HG02970 (cell line): ENCODE measurements around the gene SMPX.
"Not testable (repeated sequence)": the region's sequence is repeated elsewhere in the genome, so short reads cannot be mapped to it uniquely, and the experiment has no call there.

ENCODE experiments used
- ATAC-seq: cut with Tn5 transposase; IDR thresholded peaks from one replicate; pipeline ENCODE4 v1.9.1; 2021; ENCODE audit warnings: mild to moderate bottlenecking, moderate library complexity, moderate number of reproducible peaks; ENCODE audit not compliant: unreplicated experiment, low FRiP score

Gene SMPX

DNA sequence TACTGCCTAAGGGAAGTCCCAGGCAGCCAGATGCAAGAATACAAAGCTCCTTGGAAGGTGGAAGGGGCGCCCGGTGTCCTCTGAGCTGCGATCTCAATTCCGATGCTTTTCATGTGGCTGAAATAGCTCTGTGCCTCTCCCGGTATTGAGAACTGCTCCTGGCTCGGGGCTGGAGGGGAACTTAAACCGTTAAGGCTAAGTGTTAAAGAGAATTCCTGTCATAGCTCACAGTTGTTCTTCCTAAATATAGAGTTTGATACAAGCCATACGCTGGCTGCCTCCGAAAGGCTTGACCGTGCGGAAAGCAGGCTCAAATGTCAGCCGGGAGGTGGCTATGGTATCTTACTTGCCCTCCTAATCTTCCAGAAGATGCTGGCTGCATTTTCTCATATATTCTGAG lies at the start of gene SMPX:
Gene SMPX, minus strand, starts transcription at position 157 of the 400 bp plus-strand sequence. CDS start 3,826 bp downstream, outside the sequence.
- no peak for ATAC-seq

DNA sequence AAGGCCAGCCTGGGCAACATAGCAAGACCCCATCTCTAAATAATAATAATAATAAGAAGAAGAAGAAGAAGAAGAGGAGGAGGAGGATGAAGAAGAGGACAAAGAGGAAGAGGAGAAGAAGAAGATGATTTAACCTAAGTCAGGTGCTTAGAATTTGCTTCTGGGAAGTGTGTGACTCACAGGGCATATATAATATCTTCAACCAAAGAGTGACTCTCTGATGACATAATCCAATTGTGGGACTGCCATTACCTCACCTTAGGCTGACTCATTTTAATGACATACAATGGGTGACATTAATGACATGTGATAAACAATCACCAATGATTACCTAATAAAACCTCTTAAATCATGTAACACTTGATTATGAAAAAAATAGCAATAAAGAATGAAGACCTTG lies 48.8 kb upstream of the SMPX start:
- no peak for ATAC-seq

DNA sequence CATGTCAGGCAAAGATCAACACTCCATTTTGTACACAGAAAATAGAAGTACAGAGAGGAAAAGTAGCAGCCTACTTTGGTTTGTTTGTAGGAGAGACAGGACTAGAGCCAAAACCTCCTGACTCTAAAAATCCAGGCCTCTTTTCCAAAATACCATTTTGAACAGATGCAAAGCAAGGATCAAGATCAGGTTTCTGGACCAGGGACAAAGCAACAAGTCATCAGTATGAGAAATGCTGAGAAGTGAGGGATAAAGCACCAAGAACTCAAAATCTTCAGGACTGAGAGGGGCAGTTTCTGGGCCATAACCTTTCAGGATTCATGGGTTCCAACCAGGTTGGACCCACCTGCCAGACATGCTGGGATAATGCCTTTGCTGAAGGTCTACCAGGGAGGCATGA lies 44.9 kb upstream of the SMPX start:
- ATAC-seq: no peak

DNA sequence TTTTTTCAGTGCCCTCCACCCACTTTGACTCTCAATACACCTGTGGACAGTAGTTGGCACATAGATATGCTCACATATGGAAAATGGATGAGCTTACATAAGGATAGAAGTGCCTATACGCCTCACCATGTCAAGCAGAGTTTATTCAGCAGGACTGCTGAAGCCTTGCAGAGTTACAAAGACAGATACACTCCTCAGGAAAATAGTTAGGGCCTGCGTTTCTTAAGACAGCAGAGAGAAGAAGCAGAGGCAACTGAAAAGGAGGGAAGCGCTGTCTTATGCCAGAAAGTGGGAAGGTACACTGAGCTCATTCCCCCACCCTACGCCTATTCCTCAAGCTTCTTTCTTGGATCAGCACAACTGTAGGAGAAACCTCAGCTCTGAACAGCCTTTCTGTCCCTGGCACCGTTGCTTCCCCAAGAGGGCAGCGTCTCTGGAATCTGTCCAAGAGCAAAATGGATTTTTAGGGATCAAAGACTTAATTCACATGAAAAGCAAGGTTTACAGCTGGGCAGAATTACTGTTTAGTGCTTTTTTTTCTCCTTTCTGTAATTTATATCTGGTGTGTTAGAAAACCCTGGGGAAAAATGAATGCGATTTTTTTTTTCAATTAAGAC lies 44.2 kb upstream of the SMPX start:
- ATAC-seq: no peak

DNA sequence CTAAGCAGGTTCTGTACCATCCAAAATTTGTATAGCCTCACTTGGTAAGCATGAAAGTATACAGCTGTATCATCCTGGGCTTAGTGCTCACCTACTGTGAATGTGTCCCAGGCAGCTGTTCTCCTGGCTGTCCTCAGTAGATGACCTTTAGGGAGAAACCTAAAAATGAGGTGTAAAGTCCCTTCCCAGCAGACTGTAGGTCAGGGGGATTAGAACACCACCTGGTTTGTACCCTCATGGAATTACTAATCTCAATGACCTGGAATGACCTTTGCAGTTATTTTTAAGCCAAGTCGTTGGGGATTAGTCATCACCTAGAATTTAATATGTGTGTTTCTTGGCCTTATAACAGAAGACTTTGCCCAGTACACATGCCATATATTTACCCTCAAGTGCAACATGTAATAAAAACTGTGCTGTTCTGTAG lies 42.4 kb upstream of the SMPX start:
- ATAC-seq: no peak

DNA sequence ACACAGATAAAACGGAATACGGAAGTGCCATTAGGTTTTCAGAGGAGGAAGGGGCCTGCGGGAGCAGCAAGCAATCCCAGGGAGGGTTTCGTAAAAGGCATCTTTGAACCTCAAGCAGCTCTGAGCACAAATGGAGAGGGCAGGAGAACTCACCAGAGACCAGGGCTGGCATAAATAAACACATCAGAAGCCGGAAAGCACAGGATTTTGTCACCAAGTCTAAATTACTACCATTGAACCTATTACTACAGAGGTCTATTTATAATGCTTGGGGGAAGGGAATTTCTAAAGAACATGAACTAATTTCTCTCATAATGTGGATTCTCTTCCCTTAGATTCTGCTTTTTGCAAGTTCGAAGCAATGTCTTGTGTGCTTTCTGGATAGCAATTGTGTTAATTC lies 41.9 kb upstream of the SMPX start:
- no peak for ATAC-seq

DNA sequence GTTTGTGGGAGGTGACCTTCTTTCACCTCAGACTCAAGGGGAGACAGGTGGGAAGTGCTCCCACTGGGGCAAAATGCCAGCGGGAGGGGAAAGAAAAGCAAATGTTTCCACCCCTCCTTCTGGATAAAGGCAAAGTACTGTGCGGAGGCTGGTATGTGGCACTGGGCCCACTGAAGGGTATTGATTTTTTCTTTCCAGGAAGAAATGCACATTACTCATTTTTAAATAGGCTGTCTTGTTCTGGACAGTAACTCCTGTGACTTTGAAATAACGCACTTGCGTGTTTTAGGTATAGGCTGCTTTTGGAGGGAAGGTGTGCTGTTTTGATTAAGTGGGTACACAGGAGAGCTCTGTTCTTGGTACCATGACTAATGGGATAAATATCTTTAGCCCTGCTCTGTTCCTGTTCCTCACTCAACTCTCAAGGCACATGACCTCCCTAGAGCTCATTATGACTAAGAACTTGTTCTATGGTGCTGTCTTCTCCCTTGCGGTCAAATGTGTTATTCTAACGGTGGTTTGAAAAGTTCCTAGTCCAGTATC lies 40.8 kb upstream of the SMPX start:
- no peak for ATAC-seq

DNA sequence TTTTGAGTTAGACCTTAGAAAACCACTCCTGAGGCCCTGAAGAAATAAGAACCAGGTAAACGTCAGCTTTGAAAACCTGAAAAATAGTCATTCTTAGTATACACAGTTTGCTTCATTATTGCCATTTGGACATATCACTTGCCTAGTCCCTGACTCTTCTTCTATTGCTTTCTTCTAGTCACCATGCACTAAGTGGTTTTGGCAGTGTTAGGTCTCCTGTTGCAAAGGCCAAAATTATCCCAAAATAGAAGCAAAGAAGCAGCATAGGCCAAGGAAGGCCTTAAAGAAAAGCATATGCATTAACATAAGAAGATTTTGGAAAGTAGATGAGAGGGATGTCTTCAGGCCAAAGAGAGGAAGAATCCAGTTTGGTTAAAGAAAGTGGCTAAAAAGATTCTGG lies 24.1 kb upstream of the SMPX start:
- no peak for ATAC-seq

DNA sequence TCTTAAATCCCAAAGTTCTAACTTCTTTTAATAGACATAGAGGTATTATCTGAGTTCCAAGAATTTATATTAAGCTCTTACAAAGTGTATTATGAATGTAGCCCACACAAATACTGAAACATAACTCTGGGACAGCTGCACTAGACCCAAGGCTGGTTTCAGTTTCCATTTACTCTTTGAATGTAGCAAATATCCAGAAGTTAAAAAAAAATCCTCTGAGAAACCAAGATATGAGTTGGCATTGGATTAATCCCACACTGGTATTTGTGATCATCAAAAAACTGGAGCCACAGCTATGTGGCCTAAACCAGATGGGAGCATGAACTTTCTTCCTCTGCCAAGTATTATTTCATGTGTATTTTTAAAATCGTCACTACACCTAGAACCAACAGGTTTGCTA lies 23.6 kb upstream of the SMPX start:
- peak; percentile 71 for ATAC-seq

DNA sequence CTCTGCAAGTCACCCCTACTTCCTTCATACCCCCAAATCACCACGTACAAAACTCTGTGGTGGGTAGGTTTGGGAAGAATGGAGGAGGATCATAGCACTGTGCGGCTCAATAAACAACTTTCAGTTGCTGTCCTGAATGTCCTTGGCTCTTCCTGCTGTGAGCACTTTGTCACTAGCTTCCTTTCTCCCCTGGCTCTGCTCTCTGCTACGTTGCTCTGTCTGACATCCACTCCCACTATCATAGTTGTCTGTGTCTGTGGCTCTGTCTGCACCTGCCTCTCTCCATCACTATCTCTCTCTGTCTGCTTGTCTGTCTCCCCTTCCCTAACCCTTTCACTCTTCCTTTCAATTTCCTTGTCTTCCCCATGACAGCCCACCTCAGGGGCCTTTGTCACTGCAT lies 21.2 kb upstream of the SMPX start:
- ATAC-seq: no peak

DNA sequence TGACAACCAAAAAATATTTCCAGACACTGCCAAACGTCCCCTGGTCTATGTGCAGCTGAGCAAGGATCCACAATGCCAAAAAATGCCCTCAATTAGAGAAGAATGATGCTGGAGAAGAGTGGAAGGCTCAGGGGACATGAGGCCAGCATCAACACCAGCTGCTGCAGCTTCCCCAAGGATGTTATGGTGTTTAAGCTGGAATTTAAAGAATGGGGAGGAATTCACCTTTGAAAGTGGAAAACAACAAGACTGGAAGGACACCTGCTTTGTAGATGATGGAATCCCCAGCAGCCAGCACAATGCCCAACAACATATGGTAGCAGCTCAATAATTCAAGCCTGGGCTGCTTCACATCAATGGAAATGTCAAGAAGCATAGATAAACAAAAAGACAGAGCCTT lies 20.3 kb upstream of the SMPX start:
- ATAC-seq: no peak

DNA sequence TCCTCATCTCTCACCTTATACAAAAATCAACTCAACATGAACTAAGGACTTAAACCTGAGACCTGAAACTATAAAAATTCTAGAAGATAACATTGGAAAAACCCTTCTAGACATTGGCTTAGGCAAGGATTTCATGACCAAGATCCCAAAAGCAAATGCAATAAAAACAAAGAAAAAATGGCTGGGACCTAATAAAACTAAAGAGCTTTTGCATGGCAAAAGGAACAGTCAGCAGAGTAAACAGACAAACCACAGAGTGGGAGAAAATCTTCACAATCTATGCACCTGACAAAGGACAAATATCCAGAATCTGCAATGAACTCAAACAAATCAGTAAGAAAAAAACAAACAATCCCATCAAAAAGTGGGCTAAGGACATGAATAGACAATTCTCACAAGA lies 17.2 kb upstream of the SMPX start:
- not testable (repeated sequence) for ATAC-seq

DNA sequence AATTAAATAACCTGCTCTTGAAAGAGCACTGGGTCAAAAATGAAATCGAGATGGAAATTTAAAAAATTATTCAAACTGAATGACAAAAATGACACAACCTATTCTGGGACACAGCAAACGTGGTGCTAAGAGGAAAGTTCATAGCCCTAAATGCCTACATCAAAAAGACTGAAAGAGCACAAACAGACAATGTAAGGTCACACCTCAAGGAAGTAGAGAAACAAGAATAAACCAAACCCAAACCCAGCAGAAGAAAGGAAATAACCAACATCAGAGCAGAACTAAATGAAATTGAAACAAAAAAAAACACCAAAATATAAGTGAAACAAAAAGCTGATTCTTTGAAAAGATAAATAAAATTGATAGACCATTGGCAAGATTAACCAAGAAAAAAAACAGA lies 15.1 kb upstream of the SMPX start:
- not testable (repeated sequence) for ATAC-seq

DNA sequence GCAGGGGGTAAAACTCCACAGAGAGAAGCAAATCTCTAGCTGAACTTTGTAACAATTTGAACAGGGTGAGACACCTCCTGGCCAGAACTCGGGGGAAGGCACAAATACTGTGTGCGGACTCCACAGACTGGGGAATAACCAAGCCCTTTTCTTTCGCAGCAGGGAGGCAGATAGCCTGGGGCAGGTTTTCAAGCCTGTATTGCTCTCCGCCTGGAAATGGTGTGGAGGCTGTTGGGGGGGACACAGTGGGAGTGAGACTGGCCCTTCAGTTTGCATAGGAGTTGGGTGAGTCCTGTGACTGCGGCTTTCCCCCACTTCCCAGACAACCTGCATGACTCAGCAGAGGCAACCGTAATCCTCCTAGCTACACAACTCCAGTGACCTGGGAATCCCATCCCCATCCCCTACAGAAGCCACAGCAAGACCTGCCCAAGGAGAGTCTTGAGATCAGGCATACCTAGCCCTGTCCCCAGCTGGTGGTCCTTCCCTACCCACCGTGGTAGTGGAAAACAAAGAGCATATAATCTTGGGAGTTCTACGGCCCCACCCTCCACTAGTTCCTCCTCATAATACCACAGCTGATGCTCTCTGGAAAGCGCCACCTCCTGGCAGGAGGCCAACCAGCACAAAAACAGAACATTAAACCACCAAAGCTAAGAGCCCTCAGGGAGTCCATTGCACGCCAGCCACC lies 12.9 kb upstream of the SMPX start:
- no peak for ATAC-seq

DNA sequence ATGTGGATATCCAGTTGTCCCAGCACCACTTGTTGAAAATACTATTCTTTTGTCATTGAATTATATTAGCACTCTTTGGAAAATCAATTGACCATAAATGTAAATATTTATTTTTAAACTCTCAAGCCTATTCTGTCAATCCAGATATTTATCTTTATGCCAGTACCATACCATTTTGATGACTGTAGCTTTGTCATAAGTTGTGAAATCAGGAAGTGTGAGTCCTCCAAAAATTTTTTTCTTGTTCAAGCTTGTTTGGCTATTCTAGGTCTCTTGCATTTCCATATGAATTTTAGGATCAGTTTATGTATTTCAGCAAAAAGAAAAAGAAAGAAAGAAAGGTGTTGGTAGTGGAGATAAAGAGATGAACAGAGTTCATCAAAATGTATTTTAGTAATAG lies 8.2 kb upstream of the SMPX start:
- no peak for ATAC-seq

DNA sequence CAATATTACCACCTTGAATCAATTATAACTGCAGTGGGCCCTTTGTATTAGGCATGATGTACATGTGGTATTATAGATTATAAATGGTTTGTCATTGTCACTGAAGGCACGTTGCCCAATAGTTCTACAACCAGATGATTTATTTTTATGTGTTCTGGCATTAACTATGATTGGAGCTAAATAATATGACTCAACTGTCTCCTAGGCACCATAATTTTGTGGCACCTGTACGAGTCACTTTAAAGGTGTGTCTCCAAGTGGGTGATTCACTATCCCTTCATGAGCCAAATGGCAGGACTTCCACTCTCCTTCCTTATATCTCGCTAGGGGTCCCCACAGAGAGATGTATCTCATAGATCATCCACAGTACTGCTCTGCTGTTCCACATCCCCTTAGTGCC lies 6.1 kb upstream of the SMPX start:
- ATAC-seq: no peak

DNA sequence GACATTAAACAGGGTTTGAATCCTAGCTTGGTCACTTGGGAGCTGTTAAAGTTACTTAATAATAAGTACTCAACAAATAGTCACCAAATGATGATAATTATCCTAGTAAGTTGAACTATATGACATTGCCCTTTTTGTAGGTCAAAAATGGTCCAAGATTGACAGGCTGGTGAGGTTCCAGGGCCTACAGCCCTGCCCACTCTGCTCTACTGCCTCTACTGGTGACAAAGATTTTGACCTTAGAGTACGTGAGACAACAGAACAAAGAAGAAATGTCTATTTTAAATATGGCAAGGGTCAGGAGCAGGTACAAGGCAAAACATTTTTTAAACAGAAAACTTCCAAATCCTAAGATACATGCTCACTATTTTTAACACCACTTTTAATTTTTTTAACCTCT lies 572 bp upstream of the SMPX start:
- ATAC-seq: no peak

DNA sequence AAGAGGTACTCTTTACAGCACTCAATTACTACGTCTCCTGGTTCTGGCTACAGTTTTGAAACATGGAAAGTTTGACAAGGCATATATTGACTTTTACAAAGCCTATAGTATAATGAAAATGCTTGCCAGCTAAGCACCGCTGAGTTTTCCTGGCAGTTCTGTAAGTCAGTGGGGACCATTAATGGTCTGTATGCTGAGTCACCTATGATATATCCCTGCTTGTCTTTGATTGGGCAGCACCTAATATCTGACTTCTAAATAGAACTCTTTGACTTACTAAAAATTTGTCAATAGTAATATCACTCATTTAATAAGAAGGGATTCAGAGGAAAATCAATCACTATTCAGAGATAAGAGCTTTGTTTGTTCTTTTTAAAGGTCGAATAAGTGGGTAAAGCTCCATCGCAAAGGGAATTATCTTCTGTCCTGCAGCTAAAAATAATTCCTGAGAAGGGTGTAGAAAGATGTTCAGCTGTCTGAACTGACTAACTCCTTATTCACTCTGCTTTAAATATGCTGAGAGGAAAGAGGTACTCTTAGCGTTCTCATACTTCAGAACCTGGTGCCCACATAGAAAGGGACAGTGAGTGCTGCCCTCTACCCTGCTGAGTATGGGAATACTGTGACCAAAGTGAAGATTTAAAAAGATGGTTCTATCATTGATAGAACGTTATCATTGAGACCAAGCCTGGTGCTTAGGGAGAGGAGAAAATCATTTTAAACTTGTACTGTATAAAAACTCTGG lies 959 bp downstream of the SMPX start:
- no peak for ATAC-seq

DNA sequence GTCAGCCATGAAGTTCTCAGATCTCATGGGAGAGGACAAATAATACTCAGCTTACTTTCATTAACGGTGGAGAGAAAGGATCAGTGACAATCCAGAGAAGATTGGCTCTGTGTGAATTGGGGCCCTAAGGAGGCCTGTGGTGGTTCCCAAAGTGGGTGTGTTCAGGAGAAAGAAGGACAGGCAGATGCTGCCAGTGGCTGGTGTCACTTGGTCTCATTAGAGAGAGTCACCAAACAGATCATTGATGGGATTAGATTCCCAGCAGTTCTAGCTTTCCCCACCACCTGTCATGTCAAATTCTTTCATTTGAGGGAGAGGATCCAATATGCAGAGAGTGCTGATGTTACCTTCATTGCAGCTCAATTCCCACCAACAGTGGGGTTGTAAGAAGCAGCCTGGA lies 8.0 kb downstream of the SMPX start:
- no peak for ATAC-seq

DNA sequence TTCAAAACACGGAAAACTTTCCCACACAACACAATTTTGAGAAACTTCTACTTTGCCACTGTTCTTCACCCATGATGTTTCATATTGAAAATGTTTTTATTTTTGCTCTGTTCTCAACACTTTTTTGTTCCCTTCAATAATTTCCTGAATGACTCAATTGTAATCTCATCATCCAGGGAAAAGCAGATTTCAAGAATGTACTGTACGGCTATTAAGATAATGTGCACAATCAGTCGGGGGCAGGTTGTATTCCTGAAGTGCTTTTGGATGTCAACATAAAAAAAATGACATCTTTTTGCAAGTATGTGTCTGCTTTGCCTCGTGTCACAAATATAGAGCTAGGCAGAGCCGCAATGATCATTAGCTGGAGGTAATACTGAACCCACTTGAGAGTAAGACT lies 9.7 kb downstream of the SMPX start:
- no peak for ATAC-seq

DNA sequence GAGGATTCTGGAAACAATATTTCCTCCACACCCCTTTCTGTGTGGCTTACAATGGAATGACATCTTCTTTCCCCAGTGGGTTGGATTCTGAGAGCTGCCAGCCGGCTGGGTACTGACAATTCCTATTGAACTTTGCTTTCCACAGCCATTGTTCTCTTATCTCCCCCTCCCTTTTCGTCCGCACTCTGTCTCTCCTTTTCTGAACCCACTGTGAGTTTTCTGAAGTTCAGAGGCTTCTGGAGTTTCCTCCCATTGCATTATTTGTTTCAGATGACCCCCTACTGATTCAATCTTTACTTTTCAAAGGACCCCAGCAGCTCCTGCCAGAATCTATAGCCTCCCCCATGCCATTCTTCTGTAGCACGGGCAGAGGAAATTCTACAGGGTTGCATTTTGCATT lies 10.4 kb downstream of the SMPX start:
- ATAC-seq: no peak

DNA sequence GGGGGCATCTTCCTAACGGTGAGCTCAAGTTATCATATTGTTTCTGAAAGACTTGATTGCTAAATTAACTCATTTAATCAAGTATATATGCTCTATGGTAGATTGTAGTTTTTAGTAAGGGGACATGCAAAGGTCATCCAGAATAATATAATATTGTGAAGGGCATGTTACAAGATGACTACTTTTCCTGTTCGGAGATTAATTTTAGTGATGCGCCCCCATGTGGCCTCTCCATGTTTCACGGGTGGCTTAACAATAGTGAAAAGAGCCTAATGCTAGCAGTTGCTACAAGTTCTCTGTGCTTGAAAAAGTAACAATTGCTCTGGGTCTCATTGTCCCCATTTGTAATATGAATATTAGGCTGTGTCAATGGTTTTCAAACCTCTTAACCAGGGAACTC lies 12.2 kb downstream of the SMPX start:
- no peak for ATAC-seq
